K562 (cell line): ENCODE results near the gene SIRT3. TPM values are rescaled to one million over a fixed set of nuclear protein-coding genes. Genes with fewer than 3 reads are reported as not detected.

Source experiments
- ATF2 ChIP-seq: sonication (generic); formaldehyde crosslinking; IDR thresholded peaks from 2 replicates; pipeline ENCODE4 v1.8.1; 2022; ENCODE audit warnings: missing genetic modification reagents
- CBFA2T3 ChIP-seq: fragments of 450-650 bp; IDR thresholded peaks from 2 replicates; pipeline ENCODE4 v1.6.1; 2017
- CBX2 ChIP-seq: fragments of 200-600 bp; sonication (generic); IDR thresholded peaks from one replicate; pipeline ENCODE4 v1.6.1; 2012; ENCODE audit warnings: mild to moderate bottlenecking, low read length, inconsistent platforms; ENCODE audit not compliant: insufficient read depth, poor library complexity, severe bottlenecking
- CCNT2 ChIP-seq: IDR thresholded peaks from 2 replicates; pipeline ENCODE4 v1.6.1; 2011; ENCODE audit warnings: borderline replicate concordance, low read depth, mild to moderate bottlenecking, moderate library complexity, mixed read lengths, low read length; ENCODE audit not compliant: insufficient read length; ENCODE audit errors: extremely low read depth
- CTBP1 ChIP-seq: fragments of 450-650 bp; IDR thresholded peaks from 2 replicates; pipeline ENCODE4 v1.6.1; 2016; ENCODE audit warnings: borderline replicate concordance
- ETV6 ChIP-seq, 3 experiments: fragments of 150-350 bp in 1 of 3; sonication (generic) in 1 of 3; formaldehyde crosslinking in 1 of 3; IDR thresholded peaks; 2 replicates each; pipeline versions ENCODE4 v1.6.1 to v1.8.0; 2014 to 2022; ENCODE audit warnings: borderline replicate concordance in 2 of 3, low read depth in 2 of 3, antibody characterized with exemption in 1 of 3, low read length in 1 of 3, mild to moderate bottlenecking in 1 of 3, missing genetic modification reagents in 1 of 3
- GTF2F1 ChIP-seq: IDR thresholded peaks from 2 replicates; pipeline ENCODE4 v1.6.1; 2011; ENCODE audit warnings: low read depth, low read length, improper control_type of control experiment
- ILK ChIP-seq: fragments of 450-650 bp; IDR thresholded peaks from 2 replicates; pipeline ENCODE4 v1.6.1; 2016; ENCODE audit warnings: missing genetic modification characterization, low read depth, mild to moderate bottlenecking, missing compliant biosample characterization, moderate library complexity, borderline replicate concordance
- MAX ChIP-seq: sonication (generic); formaldehyde crosslinking; IDR thresholded peaks from 2 replicates; pipeline ENCODE4 v1.9.0; 2022; ENCODE audit warnings: mild to moderate bottlenecking, missing genetic modification reagents
- MBD2 ChIP-seq: sonication (generic); IDR thresholded peaks from 2 replicates; pipeline ENCODE4 v1.6.1; 2016; ENCODE audit warnings: low read depth, borderline replicate concordance
- MXD1 ChIP-seq: fragments of 250-450 bp; sonication (Bioruptor Pico); IDR thresholded peaks from 2 replicates; pipeline ENCODE4 v1.8.0; 2021; ENCODE audit warnings: borderline replicate concordance, mild to moderate bottlenecking, moderate library complexity; ENCODE audit not compliant: poor library complexity, severe bottlenecking
- NFYB ChIP-seq: IDR thresholded peaks from 2 replicates; pipeline ENCODE4 v1.6.1; 2011; ENCODE audit warnings: mild to moderate bottlenecking, moderate library complexity; ENCODE audit not compliant: insufficient read length; ENCODE audit errors: extremely low read depth
- SP1 ChIP-seq: sonication (generic); formaldehyde crosslinking; IDR thresholded peaks from 2 replicates; pipeline ENCODE4 v1.8.1; 2022; ENCODE audit warnings: mild to moderate bottlenecking, missing genetic modification reagents
- STAT5A ChIP-seq: IDR thresholded peaks from 2 replicates; pipeline ENCODE4 v1.6.1; 2012; ENCODE audit warnings: low read length, inconsistent platforms, borderline replicate concordance
- TAF7 ChIP-seq: fragments of 450-650 bp; IDR thresholded peaks from 2 replicates; pipeline ENCODE4 v1.6.1; 2016; ENCODE audit warnings: missing genetic modification characterization, missing compliant biosample characterization
- THRAP3 ChIP-seq: fragments of 450-650 bp; IDR thresholded peaks from 2 replicates; pipeline ENCODE4 v1.6.1; 2016; ENCODE audit warnings: mild to moderate bottlenecking, inconsistent platforms, borderline replicate concordance
- WHSC1 ChIP-seq: IDR thresholded peaks from one replicate; pipeline ENCODE4 v1.6.1; 2012; ENCODE audit warnings: low read length, control low read depth, inconsistent platforms
- ZBTB17 ChIP-seq: fragments of 450-650 bp; formaldehyde crosslinking; IDR thresholded peaks from 2 replicates; pipeline ENCODE4 v1.4.0; 2020; ENCODE audit warnings: mild to moderate bottlenecking
- ZNF197 ChIP-seq: fragments of 200-800 bp; sonication (Bioruptor generic); IDR thresholded peaks from 2 replicates; pipeline ENCODE4 v1.6.1; 2016; ENCODE audit warnings: low read depth, missing genetic modification characterization, missing compliant biosample characterization
- ZNF212 ChIP-seq: fragments of 450-650 bp; formaldehyde crosslinking; IDR thresholded peaks from 2 replicates; pipeline ENCODE4 v1.4.0; 2020; ENCODE audit warnings: mild to moderate bottlenecking
- ZNF24 ChIP-seq: fragments of 450-650 bp; IDR thresholded peaks from 2 replicates; pipeline ENCODE4 v1.6.1; 2016
- ZNF740 ChIP-seq, 3 experiments: fragments of 200-800 bp in 1 of 3; sonication (Bioruptor generic) in 1 of 3; sonication (generic) in 1 of 3; formaldehyde crosslinking in 1 of 3; IDR thresholded peaks; 2 replicates each; pipeline versions ENCODE4 v1.6.1 to v1.8.0; 2016 to 2022; ENCODE audit warnings: mild to moderate bottlenecking in 2 of 3, missing compliant biosample characterization in 2 of 3, missing genetic modification characterization in 2 of 3, missing genetic modification reagents in 1 of 3
- ZZZ3 ChIP-seq: fragments of 450-650 bp; IDR thresholded peaks from 2 replicates; pipeline ENCODE4 v1.6.1; 2016; ENCODE audit warnings: antibody characterized with exemption, mild to moderate bottlenecking, moderate library complexity
- polyA plus RNA-seq, 8 experiments: library from polyadenylated mRNA; depleted of rRNA in 4 of 8; stranded (reverse) in 5 of 8; unstranded in 3 of 8; fragments of >200 nt; fragmentation: Nextera tagmentation in 2 of 8; fragmentation: Illumina TruSeq in 1 of 8; extraction: Ambion mirVana in 2 of 8; extraction: Trizol in 1 of 8; gene quantifications; 2 replicates each; pipeline versions ENCODE4 v1.2.1 to v1.2.3, GENCODE V29; 2011 to 2014; ENCODE audit warnings: inconsistent platforms in 1 of 8, missing spikeins in 1 of 8
- total RNA-seq, 7 experiments: library from RNA; depleted of rRNA in 6 of 7; stranded (reverse); fragments of >200 nt in 6 of 7; fragmentation: Illumina TruSeq in 2 of 7; extraction: Trizol in 2 of 7; gene quantifications; 2 replicates each; pipeline versions ENCODE4 v1.2.1 to v1.2.3, GENCODE V29; 2011 to 2021; ENCODE audit warnings: low replicate concordance in 1 of 7

Gene SIRT3
- total and polyA plus RNA-seq, 9 of the 15 experiments (the other 6 are each of a cell fraction or from before 2014, with no cell fraction given), result 1.9 to 27.5 (median 14.5) TPM

- TF ChIP-seq SP1 (CRISPR knock-in tag), result peak; percentile 60
- peak; percentile 63; the same call in 1 of the 2 replicates for TF ChIP-seq CTBP1
- no peak for TF ChIP-seq ZNF212 (CRISPR knock-in tag)
- no peak for TF ChIP-seq ILK (tag)
- TF ChIP-seq ZBTB17, result no peak; the same call in 1 of the 2 replicates
- no peak for TF ChIP-seq CBFA2T3
- TF ChIP-seq THRAP3, result peak; percentile 24; the same call in 1 of the 2 replicates
- TF ChIP-seq ZZZ3, result no peak
- no peak for TF ChIP-seq MAX (CRISPR knock-in tag)
- TF ChIP-seq CCNT2, result peak; percentile 93
- TF ChIP-seq ETV6 (IDR thresholded peaks at IDR 0.05; ENCODE audit: borderline replicate concordance in 1 of 2, low read depth in 2 of 2, low read length in 1 of 2), result no peak
- TF ChIP-seq ETV6 (CRISPR knock-in tag; IDR thresholded peaks at IDR 0.05; ENCODE audit: borderline replicate concordance), result no peak
- TF ChIP-seq ZNF740 (CRISPR knock-in tag; IDR thresholded peaks at IDR 0.05), result no peak; the same call in 1 of the 2 replicates
- no peak for TF ChIP-seq ZNF740 (tag; IDR thresholded peaks at IDR 0.05)
- no peak for TF ChIP-seq CBX2
- no peak for TF ChIP-seq GTF2F1
- TF ChIP-seq MBD2, result 0 out of 2 replicates have a peak, but pooled peaks have one; percentile 40
- TF ChIP-seq ZNF197, result peak; percentile 39; the same call in 1 of the 2 replicates
- TF ChIP-seq MXD1 (CRISPR knock-in tag), result no peak
- no peak for TF ChIP-seq ATF2 (CRISPR knock-in tag)
- TF ChIP-seq NFYB, result no peak
- no peak for TF ChIP-seq STAT5A
- no peak for TF ChIP-seq WHSC1
- no peak for TF ChIP-seq TAF7
- TF ChIP-seq ZNF24, result no peak
These were observed 27.8 kb downstream of the SIRT3 start (continued) for GRCh38 chr11:208181-208916.
